Measurements from ENCODE around the gene CERKL.
"Not testable (repeated sequence)": the region's sequence is repeated elsewhere in the genome, so short reads cannot be mapped to it uniquely, and the experiment has no call there.

CERKL gene, protein sequence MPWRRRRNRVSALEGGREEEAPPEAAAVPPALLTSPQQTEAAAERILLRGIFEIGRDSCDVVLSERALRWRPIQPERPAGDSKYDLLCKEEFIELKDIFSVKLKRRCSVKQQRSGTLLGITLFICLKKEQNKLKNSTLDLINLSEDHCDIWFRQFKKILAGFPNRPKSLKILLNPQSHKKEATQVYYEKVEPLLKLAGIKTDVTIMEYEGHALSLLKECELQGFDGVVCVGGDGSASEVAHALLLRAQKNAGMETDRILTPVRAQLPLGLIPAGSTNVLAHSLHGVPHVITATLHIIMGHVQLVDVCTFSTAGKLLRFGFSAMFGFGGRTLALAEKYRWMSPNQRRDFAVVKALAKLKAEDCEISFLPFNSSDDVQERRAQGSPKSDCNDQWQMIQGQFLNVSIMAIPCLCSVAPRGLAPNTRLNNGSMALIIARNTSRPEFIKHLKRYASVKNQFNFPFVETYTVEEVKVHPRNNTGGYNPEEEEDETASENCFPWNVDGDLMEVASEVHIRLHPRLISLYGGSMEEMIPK

DNA sequence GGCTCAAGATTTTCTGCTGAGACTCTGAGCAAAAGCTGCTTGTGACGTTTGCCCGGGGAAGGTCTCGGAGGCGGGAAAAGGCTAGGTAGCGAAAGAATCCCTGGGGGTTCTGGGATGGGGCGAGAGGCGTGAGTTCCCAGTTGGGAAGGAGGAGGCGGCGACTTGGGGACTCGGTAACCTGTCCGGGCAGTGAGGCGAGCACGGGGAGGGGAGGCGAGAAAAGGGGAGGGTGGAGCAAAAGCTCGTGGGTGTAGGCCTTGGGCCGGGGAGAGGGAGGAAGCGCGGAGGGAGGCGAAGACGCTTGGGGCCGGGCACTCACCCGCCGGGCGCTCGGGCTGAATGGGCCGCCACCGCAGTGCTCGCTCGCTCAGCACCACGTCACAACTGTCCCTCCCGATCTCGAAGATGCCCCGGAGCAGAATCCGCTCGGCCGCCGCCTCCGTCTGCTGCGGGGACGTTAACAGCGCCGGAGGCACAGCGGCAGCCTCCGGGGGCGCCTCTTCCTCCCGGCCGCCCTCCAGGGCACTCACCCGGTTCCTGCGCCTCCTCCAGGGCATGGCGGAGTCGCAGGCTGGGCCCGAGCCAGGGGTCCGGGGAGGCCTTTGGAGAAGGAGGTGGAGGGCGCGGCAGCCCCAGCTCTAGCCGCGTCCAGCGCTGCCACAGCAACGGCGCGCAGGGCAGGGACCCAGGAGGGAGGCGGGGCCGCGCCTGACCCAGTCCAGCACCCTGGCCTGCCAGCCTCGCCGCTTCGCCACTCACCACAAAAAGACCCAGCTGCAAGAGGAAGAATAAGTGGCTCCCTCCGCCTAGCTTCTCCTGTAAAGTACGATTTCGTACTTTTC, at the start of gene CERKL:
Gene CERKL, minus strand, starts transcription at position 656 of the 842 bp plus-strand sequence. Its CDS starts 99 bp downstream, at position 557.
- peak; percentile 44 to 48 for ATAC-seq

DNA sequence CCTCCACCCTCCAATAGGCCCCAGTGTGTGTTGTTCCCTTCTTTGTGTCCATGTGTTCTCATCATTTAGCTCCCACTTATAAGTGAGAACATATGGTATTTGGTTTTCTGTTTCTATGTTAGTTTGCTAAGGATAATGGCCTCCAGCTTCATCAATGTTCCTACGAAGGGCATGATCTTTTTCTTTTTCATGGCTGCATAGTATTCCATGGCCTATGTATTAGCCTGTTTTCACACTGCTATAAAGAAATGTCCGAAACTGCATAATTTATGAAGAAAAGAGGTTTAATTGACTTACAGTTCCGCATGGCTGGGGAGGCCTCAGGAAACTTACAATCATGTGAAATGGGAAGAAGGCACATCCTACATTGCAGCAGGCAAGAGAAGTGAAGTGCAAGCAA, 45.6 kb upstream of the CERKL start:
- ATAC-seq = not testable (repeated sequence)

DNA sequence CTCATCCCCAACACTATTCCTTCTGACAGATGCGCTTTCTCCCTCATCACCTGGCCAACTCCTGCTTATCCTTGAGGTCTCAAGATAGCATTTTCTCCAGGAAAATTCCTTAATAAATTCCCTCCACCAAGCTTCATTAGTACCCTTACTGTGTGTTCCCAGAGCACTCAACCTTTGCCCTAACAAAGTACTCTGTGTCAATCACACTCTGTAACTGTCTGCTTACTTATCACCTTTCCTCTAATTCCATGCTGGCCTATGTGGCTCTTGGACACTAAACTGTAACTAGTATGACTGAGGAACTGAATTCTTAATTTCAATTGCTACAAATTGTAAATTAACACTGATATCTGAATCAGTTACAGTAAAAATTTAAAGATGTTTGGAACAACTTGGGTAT, 41.3 kb upstream of the CERKL start:
- no peak for ATAC-seq

DNA sequence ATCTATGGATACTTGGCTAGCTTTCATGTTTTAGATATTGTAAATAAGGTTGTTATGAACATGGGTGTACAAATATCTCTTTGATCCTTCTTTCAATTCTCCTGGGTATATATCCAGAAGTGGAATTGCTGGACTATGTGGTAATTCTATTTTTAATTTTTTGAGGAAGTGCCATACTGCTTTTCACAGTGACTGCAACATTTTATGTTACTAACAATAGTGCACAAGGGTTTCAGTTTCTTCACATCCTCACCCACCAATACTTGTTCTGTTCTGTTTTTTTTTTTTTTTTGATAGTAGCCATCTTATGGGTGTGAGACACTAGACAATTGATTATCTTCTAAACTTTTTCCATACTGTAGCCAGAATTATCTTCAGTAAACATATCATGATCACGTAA, 40.7 kb upstream of the CERKL start:
- ATAC-seq = no peak

DNA sequence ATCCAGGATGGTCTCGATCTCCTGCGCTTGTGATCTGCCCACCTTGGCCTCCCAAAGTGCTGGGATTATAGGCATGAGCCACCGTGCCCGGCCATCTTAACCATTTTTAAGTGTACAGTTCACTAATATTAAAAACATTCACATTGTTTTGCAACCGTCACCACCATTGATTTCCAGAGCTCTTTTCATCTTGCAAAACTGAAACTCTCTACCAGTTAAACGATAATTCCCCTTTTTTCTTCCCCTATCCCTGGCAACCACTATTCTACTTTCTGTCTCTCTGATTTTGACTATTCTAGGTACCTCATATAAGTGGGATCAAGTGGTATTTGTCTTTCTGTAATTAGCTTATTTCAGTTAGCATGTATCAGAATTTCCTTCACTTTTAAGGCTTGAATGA, 40.2 kb upstream of the CERKL start:
- no peak for ATAC-seq

DNA sequence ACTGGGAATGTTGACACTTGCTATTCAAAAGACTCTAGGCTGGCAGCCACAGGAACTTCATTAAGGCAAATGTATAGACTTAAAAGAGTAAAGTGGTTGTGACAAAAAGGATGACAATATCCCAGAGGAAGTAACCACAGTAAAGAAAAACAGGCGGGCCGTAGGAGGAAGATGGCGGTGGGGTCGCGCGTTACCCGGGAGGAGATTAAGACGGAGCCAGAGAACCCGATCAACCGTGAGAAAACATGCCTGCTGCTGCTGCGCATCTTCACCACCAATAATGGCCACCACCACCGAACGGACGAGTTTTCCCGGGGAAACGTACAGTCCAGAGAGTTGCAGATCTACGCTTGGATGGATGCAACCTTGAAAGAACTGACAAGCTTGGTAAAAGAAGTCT, 37.4 kb upstream of the CERKL start:
- no peak for ATAC-seq

DNA sequence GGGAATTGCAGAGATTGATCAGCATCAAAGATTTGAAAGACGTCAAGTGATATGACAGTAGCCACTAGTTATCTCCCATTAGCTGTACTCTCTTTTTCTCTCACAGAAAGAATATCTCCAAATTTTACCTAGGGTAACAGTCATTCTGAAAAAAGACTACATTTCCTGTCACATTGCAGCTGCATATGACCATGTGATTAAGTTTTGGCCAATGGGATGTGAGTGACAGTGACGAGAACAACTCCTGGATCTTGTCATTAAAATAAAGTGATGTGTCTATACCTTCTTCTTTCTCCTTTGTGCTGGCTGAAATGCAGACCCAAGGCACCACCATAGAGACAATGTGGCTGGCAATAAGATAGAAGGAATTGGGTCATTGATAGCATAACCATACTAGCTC, 34.0 kb upstream of the CERKL start:
- ATAC-seq = no peak

DNA sequence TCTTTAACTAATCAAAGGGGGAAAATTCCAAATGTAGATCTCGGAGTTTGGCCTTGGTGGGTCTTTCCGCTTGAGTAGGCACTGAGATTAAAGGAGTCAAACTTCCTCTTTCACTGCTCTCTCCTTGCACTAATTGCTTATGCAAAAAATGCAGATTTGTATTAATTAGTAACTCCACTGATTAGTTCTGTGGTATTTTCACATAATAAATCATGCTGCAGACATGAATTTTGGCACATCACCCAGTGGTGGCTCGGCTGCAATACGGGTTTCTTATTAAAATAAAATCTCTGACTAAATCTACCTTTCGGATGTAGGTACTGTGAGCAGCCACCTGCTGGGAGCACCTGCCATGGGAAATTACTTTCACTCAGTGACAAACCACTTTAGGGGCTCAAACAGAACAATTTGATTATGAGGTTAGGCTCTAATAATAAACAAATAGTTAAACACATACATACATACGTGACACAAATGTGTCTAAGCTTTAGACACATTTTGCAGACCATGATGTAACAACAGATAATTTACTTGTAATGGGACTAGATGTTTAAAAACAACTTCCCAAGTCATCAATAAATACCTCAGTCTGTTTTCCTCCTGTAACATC, 29.8 kb upstream of the CERKL start:
- ATAC-seq = no peak

DNA sequence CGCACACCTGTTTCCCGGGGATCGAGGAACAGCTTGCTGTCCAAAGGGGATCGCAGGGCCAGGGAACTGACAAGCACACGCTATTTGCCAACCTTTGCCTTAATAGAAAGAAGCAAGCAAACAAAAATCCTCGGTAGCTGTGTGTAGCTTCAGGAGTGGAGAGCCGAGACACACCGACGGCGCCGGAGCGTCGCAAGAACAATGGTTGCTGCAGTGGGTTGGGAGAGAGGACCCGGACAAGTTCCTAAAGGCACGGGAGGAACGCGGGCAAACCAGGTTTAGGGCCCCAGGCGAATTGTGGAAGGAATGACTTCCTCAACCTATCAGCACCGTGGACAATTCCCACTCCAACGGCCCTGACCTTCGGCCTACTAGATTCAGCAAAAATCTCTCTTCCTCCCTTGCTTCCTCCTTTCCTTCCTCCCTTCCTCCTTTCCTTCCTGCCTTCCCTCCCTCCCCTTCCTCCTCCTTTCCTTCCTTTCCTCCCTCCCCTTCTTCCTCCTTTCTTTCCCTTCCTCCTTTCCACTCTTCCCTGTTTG, 28.3 kb upstream of the CERKL start:
- no peak for ATAC-seq

DNA sequence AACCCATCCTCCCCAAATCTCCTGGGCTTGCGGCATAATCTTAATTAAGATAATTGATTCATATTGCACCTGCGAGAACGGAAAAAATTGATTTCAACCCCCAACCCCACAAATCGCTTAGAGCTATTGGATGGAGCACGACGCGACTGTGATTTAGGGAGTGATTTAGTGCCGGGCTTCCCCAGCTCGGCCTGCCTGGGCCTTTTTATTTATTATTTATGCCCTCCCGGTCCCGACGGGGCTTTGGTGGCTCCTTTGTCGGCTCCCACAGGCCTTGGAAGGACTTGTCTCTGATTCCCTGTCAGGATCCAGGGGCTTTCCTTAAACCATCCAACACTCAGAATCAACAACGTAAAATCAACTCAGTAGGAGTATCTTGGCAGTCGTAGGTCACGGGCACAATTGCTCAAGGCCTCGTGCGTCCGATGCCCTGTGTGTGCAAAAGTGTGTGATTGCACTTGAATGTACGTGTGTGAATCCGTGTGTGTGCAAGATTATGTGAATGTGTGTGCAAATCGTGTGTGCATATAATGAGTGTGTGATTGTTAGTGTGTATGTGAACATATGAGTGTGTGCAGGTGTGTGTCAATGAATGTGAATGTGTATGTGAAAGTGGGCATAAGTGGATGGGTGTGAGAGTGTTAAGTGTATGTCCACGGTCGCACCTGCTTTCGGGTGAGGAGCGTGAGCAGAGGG, 27.7 kb upstream of the CERKL start:
- ATAC-seq = no peak

DNA sequence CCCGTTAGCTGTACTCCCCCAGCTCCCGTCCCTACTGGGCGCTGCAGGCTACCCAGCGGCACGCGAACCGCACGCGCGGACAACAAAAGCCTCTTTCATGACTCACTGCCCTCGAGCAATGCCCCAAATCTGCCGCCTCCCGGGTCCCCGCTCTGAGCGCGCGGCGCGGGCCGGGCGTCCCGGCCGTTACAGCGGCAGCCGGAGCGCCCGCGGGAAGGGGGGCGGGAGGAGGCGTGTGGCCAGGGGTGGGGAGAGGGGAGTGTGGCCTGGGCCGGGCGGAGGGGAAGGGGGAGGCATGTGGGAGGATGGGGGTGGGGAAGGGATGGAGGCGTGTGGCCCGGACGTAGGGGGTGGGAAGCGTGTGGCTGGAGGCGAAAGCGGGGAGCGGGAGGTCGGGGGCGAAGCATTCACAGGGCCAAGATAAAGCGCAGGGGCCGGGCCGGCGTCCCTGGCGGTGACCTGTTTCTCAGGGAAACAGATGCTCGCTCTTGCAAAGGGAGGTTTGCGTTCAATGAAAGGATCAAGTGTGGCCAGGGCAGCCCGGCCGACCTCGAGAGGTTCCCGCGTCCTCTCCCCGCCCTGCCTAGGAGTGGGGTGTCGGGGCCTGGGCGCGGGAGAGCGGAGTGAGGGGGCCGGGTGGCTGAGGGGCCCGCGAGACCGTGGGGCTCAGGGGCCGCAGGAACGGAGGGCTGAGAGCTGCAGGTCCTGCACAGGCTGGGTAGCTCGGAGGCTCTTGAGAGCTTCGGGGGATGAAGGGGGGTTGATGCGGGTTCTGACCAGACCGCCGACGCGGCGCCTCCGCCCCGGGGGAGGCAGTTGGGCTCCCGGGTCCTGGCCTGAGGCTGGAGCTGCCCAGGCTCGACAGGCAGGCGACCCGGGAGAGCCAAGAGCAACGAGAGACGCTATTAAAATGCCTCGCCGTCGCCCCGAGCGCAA, 26.9 kb upstream of the CERKL start:
- ATAC-seq = peak in 1 of 2 donors; percentile 36

DNA sequence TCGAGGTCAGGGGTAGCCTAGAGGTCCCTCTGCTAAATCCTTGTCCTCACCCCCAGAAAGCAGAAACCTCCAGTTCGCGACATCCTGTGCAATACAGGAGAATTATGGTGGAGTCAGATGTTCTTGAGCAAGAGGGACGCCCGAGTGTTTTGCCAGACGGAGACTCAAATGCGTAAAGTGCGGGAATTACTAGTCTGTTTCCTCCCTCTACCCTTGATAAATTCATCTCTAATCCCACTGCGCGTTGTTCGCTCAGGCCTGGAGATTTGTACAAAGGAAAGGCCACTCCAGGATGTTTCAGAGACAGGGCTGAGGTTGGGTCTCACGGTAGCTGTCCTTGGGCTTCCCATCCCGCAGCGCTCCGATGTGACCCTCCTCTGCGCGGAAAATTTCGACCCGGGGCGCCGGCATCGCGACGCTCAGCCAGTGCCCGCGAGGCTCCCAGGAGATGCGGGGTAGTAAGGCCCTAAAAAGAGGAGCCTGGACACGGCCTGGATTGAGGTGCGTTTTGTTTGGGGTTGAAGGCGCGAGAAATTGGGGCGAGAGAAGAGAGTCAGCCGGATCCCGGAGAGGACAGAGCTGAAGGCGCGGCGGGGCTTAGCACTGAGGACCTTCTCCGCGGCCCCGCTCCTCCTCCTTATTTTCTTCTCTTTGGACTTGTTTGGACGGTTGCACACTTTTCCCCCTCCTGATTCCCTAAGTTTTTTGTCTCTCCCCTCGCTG, 26.1 kb upstream of the CERKL start:
- ATAC-seq = no peak

DNA sequence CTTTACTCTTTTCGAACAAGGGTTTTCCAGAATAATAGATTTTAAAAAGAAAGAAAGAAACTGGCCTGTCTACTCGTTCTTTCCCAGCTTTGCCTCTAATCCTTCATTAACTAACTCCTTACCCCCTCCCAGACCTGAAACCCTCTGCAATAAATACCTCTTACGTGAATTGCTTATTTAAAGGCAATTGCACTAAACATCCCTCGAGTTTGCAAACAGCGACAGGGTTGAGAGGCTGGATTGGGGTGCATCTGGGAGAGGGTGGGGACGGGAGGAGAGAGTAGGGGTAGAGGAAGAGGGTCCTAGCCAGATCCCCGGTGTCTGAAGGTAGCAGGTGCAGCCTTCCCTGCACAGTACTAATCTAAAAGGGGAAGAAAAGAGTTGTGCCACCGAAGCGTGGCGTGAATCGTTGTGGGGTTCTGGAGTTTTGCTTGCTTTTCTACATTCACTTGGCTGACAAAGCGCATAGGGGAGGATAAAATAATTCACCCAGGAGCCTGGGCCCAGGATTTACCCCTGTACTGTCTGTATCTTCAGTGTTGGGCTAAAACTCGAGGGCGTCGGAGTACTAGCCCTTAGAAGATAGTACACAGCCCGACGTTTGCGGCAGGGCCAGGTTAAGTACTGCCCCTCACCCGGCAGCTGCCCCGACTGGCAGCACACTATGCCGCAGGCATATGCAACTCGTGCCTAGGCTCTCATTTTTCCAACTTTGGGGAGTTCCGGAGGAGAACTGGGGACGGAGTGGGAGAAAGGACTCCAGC, 25.3 kb upstream of the CERKL start:
- no peak for ATAC-seq

DNA sequence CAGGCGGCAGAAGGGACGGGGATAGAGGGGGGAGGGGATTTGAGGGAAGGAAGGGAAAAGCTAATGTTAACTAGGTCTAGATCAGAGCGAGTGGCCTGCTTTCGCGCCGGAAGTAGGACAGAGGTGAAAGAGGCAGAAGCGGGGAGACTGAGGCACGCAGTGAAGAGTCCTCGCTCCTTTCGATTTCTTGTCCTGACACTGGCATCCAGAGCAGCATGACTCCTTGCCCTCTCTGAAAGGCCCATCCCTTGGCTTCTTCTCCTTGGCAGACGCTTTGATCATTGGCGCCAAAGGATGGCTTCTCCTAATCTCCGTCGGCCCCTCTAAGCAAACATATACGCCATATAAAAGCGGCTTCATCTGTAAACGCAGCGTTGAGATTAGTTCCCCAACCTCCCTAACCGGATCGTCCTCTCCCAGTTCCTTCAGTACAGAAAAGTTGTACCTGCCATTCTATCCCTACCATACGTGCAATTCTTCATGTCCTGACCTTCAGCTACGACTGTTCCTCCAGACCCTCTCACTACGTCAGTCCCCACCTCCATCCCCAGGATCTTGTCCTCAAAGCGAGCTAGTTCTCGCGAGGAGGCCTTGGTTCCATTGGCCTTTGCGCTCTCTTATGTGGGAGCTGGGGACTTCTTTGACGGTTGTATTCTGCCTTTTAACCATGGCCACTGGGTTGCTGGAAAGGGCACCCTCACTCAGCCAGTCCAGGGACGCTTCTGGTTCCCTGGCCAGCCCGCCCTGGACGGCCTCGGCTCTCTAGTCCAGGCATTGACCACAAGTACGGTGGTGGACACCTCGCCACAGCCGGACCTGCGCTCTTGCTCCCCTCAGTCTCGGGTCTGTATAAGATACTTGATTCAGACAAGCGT, 24.3 kb upstream of the CERKL start:
- ATAC-seq = no peak

DNA sequence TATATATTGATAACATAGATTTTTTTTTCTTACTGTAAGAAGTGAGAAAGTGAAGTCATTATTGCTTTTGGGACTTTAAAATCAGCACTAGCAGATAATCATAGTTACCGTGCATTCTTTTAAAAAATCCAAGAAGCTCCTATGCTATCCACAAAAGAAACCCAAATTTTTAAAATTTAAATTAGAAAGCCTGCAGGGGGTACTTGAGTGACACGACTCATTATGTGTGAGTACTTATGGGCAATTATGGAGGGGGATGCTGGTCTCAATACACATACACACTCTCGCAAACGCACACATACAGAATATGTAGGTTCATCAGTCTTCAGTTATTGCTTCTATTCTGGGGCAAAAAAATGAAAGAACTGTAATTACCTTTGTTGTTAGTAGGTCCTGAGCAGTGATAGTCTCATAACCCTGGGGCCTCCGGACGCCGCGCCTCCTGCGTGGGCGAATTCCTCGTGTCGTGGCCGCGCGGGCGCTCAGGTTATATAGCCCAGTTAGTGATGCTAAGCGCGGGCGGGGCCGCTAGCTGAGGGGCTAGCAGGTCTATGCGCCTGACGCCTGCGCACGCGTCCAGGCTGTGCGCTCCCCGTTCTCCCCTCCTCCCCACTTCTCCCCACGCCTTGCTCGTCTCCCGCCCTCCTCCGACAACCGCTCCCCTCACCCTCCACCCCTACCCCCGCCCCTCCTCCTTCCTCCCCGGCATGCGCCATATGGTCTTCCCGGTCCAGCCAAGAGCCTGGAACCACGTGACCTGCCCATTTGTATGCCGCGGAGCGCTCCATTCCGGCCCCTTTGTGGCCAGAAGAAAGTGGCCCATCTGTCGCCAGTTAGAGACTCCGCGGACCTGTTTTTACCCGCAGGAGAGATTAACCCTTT, 23.4 kb upstream of the CERKL start, which contains the start of gene NEUROD1:
Gene NEUROD1, minus strand, starts transcription at position 463 of the 882 bp plus-strand sequence. CDS start 1,657 bp downstream, outside the sequence.
- no peak for ATAC-seq

DNA sequence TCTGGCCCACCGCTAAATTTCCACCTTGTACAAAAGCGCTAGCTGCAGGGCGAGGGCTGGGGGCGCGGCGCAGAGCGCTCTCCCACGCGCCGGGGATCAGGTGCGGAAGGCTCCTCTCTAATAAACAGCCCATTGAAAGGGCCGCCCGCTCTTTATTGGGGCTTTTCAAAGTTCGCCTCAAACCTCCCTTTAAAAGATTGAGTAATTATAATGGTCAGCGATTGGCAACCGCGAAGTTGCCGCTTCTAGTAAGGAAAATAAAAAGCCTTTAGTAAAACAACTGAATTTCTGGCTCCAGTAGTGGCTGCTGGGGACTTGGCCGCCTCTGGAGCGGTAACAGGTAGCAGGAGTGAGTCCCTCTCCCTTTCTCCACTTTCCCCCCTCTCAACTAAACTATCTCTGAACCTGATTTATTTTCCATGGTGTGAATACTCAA, 22.7 kb upstream of the CERKL start:
- no peak for ATAC-seq

DNA sequence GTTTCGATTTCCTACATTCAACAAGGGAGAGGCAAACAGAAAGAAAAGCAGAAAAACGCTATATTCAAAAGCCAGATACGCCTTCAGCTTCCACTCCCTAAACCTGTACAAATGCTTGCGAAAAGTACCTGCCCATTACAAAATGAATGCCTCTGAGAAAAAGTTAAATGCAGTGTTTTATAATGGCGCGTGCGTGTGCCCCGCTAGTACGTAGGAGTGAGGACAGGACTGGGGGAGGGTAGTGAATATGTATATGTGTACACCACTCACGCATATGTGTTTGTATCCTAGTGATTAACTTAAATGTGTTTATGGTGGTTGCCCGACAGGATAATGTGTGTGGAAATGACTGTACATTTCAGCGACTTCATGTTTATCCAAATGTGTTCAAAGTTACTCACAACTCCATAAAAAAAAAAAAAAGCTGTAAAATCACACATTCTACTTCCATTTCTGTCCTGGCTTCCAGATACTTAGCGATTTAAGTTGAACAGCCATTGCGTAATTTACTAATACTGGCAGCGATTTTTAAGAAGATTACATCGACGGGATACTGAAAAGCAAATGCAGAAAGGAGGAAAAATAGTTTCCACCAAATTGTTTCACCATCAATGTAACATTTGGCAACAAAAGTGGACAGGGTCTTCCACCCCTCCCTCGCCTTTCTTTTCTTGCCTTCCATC, 22.1 kb upstream of the CERKL start:
- ATAC-seq = no peak

Measured in activated CD4-positive, CD25-positive, alpha-beta regulatory T cell treated with anti-CD3 and anti-CD28 coated beads, Interleukin-2, amount 50 U/mL, for 24 hours (primary cell).